Fibroblast of skin of back (primary cell): ENCODE measurements around the gene MSLN.

ENCODE experiments used
- DNase-seq: peaks from one replicate; pipeline ENCODE4 v3.0.0-alpha.2; 2013

MSLN gene

DNA sequence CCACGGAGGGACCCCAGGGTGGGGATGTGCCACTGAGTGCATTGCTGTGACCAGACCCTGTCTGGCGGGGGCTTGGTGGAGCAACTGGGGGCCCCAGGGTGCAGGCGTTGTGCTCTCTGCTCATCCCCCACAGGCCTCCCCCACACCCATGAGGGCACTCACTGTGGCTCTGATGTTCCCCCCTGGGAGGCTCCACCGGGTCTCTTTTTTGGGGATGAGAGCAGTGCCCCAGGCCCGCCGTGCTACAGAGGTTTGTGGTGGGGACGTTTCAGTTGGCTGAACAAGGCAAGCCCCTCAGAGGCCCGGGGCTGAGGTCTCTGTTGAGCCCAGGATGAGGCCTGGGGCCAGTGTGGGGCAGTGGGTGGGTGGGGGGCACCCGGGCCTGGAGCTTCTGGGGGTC is 36.8 kb upstream of the MSLN start:
- no peak for DNase-seq

DNA sequence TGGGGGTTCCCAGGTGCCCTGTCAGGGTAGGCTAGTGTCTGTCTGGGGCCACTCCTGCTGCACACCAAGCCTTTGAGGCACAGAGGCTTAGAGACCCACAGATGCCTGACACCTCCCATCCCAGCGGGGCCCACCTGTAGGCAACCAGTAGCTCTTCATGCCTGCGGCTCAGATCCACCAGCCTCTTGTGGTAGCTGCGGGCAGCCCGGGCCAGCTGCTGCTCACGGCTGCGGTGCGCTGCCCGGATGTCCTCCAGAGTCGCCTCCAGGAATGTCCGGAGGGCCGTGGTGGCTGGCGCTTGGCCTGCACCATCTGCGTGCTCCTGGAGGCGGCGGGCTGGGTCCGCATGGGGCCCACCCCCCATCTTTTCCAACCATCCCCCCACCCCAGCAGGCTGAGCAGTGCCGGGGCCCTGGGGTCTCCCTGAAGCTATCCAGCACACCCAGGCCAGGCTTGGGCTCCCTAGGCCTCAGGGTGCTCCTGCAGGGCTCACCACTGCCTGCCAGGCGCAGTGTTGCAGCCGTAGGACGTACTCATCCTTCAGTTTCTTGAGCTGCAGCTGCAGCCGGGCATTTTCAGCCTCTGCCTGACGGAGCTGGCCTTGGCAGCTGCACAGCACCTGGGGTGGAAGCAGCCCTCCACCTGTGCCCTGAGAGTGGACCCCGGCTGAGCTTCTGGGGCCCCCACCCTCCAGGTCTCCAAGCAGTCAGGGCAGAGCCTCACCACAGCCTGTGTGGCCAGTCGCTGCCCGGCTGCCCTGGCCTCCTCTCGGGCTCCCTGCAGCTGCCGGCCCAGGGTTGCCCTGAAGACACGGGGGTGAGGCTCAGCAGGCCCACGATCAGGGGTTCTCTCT is 36.1 kb upstream of the MSLN start:
- no peak for DNase-seq

DNA sequence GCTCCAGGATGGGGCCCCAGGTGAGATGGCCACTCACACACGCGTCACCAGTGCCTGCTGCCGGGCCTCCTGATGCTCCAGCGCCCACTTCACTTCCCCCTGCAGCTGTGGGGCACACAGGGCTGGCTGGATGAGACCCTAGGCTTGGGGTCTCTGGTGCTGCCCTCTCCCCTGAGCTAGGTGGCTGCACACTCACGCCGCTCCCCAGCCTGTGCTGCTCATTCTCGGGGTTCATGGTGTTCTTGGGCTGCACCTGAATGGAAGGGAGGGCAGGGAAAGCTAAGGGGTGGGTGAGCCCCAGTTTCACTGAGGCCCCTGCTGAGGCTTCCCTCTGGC is 35.5 kb upstream of the MSLN start:
- no peak for DNase-seq

DNA sequence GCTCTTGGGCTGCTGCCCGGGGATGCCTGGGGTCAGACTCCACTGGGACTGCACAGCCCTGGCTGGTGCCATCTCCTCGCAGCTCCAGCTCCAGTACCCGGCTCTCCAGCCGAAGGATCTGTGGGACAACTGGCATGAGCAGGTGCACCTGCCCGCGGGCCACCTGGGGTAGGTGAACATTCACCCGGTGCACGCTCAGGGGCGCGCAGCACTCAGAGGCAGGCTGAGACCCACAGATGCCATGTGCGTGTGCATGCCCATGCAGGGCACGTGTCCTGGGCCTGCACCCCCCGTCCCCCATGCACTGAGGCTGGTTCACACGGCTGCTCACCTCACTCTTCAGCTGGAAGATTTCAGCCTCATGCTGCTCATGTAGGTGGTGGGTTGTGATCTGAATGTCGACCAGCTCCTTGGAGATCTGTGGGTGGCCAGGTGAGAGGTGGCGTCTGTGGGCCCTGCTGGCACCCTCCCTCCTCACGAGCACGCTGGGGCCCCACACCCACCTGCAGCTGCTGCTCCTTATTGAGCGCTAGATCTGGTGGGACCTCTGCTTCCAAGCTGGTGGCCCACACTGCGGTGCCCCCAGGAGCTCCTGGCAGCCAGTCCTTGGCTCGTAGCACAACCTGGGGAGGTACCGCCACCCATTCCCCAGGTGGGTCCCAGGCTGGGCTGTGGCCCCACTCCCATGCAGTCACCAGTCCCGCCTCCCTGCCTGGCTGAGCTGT is 34.9 kb upstream of the MSLN start:
- no peak for DNase-seq

DNA sequence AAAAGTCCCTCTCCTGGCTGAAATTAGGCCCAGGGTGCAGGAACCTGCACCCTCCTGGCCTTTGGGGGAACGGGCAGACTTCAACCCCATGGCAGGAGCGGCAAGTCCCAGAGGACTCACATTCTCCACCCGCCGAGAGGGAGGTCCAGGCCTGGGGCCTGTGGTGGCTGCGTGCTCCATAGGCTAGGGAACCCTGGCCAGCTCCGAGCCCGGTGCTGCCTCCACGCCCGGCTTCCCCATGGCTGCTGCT is 34.4 kb upstream of the MSLN start:
- DNase-seq, result no peak

DNA sequence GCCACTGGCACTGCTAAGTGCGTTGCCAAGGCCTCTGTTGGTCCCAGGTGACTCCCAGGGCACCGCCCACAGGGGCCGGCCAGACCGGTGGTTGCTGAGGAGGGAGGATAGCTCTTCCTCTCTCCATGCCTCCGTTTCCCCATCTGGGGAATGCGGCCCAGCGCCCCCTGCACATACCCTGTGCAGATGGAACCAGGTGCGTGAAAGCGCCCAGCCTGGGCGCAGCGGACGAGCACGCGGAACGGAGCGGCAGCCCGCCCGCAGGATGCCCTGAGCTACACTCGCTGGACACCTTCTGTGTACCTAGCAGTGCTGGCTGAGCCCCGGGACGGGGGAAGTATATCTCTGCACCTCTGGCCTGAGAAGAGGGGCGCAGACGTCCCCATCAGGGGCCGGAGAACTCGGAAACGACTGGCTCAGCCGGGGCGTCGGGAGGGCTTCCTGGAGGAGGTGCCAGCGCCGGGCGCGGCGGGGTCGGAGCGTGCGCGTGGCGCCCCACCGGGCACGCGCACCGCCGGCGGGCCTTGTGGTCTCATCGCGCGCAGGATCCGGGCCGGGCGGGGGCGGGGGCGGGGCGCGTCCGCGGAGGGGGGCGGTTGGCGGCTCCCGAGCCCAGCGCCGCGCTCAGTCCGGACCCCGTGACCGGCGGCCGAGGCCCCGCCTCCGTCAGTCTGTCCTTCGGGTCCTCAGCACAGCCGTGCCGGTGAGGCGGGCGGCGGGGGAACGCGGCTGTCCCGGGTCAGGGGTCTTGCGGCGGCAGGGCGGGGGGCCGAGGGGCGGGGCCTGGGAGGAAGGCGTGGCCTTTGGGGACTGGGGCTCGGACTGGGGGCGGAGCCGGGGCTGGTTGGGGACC is 33.9 kb upstream of the MSLN start, which contains the start of the genes CCDC78 and HAGHL:
Gene CCDC78, minus strand, starts transcription at position 6 of the 853 bp plus-strand sequence. CDS start 76 bp downstream, outside the sequence.
Gene HAGHL, plus strand, starts transcription at position 669 of the 853 bp plus-strand sequence. CDS start 404 bp downstream, outside the sequence.
- DNase-seq, result peak; percentile 37

DNA sequence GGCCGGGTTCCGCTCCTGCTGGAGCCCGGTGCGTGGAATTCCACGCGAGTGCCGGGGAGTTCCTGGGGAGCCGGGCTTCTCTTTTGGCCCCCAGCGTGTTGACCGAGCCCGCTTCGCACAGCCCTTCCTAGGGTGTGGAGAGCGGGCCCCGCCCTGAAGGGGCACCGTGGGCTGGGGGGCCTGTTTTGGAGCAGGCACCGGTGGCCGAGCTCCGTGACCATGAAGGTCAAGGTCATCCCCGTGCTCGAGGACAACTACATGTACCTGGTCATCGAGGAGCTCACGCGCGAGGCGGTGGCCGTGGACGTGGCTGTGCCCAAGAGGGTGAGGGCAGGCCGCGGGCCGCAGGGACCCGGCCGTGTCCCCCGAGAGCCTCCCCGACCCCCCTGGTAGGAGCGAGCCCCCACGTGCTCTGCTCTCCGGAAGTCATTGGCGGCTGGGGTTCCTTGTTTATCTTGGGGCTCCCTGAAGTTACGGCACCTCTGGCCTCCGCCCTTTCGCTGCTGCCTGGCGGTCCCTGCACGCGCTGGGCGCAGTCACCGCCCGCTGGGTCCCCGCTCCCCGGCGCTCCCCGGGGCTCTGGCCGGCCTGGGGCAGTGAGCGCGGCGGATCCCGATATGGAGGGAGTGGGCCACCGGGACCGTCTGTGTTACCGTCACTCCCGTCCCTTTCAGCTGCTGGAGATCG is 33.1 kb upstream of the MSLN start:
- DNase-seq, result no peak

DNA sequence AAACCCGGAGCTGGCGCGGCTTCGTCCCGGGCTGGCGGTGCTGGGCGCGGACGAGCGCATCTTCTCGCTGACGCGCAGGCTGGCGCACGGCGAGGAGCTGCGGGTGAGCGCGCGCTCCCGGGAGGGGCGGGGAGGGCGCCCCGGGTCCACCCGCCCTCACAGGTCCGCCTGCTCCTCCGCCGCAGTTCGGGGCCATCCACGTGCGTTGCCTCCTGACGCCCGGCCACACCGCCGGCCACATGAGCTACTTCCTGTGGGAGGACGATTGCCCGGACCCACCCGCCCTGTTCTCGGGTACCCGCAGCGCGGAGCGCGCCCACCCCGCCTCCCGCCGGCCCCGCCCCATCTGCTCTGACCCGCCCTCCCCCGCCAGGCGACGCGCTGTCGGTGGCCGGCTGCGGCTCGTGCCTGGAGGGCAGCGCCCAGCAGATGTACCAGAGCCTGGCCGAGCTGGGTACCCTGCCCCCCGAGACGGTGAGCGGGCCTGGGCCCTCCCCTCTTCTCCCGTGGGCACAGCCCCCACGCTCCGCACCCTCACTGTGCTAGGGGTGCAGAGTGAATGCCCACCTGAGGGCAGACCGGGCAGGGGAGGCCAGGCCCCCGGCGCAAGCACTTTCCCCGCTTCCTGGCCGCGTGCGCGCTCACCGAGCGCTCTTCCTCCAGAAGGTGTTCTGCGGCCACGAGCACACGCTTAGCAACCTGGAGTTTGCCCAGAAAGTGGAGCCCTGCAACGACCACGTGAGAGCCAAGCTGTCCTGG is 32.2 kb upstream of the MSLN start:
- DNase-seq, result peak; percentile 76

DNA sequence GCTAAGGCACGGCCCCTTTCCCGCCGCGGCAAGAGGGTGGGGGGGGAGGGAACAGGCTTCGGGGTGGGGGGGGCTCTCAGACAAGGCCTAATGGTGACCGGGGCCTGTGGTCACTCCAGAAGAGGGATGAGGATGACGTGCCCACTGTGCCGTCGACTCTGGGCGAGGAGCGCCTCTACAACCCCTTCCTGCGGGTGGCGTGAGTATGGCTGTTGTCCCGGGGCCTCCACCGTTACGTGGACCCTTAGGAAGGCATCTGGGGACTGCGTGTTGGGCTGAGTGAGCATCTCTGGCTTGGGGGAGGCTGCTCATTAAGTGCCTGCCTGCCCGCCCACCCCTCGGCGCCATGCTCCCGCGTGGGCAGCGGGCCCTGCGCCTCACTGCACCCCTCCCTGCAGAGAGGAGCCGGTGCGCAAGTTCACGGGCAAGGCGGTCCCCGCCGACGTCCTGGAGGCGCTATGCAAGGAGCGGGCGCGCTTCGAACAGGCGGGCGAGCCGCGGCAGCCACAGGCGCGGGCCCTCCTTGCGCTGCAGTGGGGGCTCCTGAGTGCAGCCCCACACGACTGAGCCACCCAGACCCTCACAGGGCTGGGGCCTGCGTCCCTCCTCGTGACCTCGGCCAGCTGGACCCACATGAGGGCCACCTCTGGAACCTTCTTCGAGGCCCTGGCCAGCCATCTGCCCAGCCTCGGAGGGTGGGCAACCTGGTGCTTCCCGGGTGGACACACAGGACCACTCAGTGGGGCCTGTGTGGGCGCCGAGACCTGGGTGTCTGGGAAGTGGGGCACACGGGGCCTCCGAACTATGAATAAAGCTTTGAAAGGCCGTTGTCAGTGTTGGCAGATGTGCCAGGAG is 31.4 kb upstream of the MSLN start:
- no peak for DNase-seq

DNA sequence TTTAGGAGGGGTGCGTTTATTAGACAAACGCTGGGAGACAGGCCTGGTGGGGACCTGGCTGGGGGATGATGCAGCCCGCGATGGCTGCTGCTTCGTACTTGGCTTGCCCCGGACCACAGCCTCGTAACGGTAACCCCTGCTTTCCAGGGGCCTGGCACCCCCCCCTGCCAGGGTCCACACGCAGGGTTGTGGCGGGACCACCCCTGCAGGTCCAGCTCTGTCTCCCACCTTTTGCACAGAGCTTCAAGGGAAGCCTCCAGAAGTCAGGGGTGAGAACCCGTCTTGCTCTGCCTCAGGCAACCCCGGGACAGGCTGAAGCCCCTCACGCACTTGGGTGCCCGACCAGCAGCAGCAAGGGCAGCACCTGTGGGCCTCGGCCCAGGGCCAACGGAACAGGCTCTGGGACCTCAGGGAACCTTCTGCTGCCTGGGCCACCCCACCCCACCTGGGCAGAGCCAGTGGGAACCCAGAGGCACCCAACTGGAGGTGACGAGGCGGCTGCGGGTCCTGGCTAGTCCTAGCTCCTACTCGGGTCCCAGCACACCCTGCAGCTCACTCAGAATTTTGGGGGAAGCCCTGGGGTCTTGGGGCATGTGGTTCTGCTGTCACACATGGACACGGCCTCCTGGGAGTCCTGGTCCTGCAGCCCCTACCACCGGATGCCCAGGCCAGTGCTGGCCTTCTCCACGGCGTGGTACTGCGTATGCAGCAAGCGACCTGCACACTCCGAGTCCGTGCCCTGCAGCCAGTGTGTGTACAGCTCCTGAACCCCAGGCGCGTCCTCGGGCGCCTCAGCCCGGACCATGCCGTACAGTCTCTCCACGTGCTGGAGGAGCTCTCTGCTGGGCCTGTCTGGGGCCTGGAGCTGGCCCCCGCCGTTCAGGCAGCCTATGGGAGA is 30.5 kb upstream of the MSLN start:
- no peak for DNase-seq

DNA sequence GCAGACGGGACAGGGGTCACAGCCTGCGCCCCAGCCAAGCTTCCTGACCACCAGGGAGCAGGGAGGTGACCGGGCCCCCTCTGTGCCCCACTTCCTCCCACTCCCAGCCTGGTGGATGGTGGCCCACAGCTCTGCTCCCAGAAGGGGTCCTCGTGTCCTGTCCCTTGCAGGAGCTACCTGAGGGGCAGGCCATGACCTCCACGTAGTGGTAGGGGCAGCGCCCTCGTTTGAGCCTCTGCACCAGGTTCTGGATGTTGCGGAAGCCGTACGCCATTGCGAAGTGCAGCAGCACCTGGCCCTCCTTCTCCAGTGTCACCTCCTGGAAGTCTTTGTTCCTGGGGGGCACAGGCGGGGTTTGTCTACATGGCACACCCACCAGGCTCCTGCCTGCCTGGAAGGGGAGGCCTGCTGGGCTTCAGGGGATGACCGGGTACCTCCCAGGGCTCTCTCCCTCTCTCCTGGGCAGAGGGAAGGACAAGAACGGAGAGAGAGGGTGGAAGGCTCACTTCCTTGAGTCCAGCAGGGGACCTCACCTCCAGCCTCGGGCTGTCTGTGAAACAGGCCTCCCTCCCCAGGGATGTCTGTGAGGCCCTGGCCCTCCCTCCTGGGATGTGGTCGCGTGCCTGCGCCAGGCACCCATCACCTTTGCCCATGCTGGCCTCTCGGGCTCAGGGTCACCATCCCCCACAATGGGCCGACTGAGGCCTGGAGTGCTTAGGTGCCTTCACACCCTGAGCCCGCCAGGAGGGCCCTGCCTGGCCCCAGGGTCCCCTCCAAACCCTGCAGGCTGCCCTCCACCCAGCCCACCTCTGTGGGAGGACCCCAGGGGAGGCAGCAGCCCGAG is 29.6 kb upstream of the MSLN start:
- no peak for DNase-seq

DNA sequence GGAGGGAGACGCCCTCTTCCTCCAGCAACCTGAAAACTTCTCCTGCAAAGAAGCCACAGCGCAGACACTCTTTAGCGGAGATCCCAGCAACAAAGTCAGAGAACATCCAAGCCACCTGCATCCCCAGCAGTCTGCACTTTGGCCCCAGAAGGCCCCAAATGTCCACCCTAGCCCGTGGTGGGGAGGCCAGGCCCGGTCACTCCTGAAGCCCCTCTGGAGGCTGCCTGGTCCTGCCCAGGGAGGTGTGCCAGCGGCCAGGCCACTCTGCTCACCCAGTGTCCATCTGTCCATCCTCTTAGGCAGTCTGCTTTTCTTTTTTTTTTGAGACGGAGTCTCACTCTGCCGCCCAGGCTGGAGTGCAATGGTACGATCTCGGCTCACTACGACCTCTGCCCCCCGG is 28.2 kb upstream of the MSLN start:
- no peak for DNase-seq

DNA sequence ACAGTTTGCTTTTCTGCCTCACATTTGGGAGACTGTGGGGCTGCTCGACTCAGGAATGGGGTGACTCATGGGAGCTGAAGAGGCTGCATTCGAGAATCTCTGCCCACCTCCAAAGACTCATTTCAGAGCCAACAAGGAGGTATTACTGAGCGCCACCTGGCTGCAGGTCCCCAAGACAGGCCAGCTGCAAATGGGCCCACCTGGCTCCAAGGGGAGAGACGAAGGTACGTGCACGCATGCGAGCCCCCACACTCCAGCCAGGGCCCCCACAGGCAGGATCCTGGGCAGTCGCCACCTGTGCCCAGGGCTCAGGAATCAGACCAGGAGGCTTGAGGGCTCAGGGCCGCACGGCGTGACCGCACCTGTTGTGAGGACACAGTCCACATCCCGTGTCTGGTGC is 27.6 kb upstream of the MSLN start:
- DNase-seq, result no peak

DNA sequence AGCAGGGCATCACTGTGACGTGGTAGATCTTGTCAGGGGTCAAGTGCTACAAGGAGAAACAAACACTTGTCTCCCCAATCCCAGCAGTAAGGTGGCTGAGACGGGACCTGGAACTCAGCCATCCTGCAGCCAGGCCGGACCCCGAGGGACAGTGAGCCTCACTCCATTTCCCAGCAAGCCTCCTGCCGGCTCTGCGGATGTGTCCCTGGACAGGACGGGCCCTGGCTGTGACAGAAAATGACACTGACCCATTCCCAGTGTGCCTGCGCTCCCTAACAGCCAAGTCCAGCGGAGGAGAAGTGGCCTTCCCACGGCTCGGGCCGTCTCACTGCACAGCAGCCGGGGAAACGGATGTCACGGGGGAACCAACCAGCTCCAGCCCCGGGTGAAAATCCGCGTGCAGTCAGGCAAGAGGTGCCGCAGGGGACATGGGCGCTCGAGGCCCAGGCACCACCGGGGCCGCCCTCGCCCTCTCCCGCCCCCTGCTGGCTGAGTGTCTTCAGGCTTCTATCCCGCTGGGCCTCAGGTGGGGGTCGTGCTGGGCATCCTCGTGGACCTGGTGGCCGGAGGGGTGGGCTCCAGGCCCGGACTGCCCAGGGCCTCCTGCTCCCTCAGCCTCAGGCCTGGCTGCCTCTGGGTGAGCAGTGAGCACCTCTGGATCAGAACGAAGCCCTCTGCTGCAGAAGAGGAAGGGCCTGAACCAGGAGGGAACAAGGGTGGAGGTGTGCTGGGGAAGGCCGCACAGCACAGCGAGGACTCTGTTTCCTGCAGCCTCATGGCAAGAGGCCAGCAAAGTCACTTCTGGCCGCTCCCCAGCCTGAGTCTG is 26.9 kb upstream of the MSLN start:
- DNase-seq, result no peak

DNA sequence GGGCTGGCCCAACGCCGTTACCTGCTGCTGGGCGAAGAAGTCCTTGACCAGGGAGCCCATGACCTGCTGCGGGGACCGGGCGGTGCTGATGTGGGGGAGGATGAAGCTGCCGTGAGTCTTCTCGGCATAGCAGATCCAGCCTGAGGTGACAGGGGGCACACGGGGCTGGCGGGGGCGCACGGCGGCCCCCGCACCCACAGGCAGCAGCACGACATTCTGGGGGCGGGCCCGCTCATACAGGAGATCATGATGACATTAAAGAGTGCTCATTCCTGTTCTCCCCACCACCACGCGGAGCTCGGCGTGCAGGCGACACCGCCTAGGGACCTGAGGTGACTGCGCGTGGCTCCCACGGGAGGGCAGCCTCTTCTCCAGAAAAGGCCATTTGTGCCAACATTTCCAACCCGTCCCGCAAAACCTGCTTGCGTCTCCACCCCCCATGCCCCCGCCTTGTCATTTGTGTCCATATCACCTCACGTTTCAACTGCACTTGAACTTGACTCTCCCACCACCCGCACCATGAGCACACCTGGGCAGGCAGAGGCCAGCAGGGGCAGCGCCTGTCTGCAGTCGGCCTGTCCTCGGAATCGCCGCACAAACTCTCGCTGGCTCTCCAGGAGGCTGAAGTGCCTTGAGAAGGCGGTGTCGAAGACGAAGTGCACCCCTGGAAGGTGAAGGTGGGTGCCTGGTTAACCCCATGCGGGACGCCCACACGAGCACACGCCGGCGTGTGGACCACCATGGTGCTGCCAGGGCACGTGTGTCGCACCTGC is 26.1 kb upstream of the MSLN start:
- no peak for DNase-seq

DNA sequence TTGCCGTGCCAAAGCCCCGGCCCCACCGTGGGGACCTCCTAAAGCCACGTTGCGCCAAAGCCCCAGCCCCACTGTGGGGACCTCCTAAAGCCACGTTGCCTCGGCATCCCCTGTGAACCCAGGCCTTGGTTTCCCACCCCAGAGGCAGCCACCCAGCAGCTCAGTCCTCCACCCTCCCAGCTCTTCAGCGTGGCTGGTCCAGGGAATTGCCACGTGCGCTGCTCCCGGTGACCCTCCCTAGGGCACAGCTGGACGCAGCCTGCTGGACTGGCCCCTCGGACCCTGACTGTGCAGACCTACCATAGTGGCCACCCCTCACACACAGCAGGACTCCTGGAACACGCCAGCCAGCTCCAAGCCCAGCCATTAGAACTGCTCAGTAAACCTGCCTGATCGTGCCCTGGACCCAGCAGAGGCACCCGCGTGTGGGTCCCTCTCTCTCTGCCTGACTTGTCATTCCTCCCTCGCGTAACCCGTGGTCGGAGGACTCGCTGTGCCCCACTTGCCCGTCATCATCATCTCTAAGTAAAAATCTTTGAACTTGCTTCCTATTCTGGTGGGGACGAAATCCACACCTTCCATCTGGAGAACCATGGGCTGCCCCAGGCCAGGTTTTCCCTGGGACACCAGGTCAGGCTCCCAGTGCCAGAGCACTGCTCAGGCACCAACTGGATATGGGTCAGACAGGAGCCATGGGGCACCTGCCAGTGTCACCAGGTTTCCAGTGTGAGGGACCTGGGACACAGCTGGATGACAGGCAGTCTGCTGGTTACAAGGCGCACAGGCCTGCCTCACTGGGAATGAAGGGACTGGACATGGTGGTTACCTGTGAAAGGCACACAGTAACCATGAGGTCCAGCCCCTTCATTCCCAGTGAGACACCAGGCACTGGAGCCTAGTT is 25.3 kb upstream of the MSLN start:
- DNase-seq, result no peak
